HG03354 (cell line): ENCODE measurements around the gene PRPF8.

Experiments used
- ATAC-seq: cut with Tn5 transposase; IDR thresholded peaks from one replicate; pipeline ENCODE4 v1.9.1; 2021; ENCODE audit warnings: mild to moderate bottlenecking; ENCODE audit not compliant: unreplicated experiment, poor library complexity, severe bottlenecking

The PRPF8 gene

GRCh38 chr17:1605681-1606351, 78.9 kb downstream of the PRPF8 start:
- ATAC-seq, result no peak

DNA sequence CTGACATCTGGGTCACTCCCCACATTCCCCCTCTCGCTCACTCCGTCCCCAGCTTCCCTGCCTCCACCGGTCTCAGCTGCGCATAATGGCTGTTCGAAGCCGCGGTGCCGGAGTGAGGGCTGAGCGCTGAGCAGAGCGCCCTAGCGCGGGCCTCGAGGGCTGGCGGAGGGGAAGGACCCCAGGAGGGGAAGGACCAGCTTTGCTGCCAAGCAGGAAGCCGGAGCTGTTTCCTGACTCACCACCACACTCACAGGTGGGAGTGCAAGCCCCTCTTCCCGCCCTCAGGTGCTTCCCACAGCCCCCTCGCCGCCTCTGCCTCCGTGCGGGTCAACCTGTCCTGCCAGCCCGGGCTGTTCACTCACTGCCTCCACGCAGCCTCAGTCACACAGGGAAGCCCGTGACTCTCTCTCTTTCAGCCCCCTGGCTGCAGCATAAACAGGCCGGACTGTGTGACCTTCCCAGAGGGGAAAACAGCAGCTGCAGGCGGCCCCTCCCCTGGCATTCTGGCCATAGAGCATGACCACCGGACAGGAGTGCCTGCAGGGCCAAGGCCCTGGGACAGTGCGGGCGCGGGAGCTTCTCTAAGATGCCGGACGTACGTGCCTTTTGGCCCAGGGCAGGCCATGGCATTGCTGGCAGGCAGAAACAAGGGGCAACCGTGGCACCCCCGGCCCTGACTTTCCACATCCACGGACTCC, 79.7 kb downstream of the PRPF8 start:
- no peak for ATAC-seq

DNA sequence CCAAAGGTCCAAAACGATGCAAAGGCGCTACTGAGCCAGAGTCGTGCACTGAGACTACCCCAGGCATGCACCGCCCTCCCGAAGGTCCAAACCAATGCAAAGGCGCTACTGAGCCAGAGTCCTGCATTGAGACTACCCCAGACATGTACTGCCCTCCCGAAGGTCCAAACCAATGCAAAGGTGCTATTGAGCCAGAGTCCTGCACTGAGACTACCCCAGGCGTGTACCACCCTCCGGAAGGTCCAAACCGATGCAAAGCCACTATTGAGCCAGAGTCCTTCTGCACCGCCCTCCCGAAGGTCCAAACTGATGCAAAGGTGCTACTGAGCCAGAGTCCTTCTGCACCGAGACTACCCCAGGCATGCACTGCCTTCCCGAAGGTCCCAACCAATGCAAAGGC, 83.1 kb downstream of the PRPF8 start:
- ATAC-seq, result no peak
